ENCODE results near the gene TRMT10B.
A peak's percentile ranks its signal among the peaks of the same experiment; 100 is the strongest.
"Not testable (repeated sequence)": the region's sequence is repeated elsewhere in the genome, so short reads cannot be mapped to it uniquely, and the experiment has no call there.

TRMT10B gene

DNA sequence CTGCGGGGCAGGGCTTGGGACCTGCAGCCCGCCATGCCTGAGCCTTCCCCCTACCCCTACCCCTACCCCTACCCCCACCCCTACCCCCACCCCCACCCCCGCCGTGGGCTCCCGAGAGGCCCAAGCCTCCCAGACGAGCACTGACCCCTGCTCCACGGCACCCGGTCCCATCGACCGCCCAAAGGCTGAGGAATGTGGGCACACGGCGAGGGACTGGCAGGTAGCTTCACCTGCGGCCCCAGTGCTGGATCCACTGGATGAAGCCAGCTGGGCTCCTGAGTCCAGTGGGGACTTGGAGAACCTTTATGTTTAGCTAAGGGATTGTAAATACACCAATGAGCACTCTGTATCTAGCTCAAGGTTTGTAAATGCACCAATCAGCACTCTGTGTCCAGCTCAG lies 1.5 kb upstream of the TRMT10B start:
- not testable (repeated sequence) for DNase-seq

DNA sequence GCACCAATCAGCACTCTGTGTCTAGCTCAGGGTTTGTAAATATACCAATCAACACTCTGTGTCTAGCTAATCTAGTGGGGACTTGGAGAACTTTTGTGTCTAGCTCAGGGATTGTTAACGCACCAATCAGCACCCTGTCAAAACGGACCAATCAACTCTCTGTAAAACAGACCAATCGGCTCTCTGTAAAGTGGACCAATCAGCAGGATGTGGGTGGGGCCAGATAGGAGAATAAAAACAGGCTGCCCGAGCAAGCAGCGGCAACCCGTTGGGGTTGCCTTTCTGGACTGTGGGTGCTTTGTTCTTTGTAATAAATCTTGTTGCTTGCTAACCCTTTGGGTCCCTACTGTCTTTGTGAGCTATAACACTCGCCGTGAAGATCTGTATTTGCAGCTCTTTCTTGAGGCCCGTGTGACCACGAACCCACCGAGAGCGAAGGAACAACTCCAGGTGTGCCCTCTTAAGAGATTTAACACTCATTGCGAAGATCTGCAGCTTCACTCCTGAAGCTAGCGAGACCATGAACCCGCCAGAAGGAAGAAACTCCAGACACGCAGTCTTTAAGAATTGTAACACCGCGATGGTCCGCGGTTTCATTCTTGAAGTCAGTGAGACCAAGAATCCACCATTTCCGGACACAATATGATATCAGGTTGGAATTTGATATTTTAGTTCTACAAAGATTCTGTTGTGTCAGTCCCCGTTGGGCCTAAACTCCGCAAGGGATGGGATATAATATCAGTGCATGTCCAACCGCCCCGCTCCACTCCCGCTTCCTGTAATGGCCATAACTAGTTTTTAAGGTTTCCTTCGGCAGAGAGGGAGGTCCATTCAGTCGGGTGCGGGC lies 740 bp upstream of the TRMT10B start:
- peak in 1 of 2 experiments; percentile 25 for DNase-seq

DNA sequence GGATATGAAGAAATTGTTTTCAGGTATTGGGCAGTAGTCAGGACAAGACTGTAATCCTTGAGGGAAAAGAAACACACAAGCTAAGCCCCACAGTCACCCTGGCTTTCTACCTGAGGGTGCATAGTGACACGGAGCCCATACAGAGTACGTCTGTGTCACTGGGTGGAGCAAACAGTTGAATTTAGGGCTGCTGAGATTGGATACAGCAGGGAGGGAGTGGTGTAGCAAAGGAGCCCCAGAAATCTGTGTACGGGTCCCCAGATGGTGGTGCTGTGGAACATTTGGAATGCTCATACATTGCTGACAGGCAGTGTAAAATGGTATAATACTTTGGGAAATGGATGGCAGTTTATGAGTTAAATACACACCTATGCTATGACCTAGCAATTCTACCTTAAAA lies 5.1 kb downstream of the TRMT10B start:
- no peak for DNase-seq

DNA sequence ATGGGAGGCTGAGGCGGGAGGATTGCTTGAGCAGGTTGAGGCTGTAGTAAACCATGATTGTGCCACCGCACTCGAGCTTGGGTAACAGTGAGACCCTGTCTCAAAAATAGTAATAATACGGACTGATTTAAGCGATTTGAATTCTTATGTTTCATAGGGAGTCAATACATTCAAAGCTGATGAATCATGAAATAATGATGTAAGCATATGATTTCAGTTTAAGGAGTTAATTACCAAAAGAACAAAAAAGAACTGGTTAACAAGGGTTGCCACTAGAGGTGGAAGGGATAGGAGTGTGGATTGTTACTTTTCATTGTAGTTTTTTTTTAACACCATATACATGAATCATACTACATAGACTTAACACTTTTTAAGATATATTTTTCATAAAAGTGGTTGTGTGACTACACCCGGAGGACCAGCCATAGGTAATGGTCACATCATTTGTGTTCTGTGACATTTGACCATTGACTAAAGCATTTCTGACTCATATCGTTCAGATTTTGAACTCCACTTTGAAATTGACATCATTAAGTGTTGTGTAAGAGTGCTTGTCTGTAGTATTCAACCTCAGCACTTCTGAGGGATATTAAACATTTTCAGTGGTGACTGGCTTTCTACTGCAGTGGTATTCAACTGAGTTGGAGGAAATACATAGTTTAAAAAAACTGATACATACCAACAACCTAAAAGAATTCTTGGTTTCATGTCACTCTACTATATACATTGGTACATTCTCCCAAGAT lies 7.0 kb downstream of the TRMT10B start:
- no peak for DNase-seq

DNA sequence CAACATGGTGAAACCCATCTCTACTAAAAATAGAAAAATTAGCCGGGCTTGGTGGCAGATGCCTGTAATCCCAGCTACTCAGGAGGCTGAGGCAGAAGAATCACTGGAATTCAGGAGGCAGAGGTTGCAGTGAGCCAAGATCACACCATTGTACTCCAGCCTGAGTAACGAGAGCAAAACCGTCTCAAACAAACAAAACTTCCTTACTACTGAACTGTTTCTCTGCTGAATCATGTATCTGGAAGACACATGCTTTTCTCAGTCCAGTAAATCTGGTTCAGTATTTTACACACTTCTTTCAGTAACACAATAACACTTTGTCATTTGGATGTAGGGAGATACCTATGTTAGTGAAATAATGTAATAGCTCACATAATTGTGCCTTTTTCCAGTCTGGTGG lies 7.9 kb downstream of the TRMT10B start:
- DNase-seq, result no peak

DNA sequence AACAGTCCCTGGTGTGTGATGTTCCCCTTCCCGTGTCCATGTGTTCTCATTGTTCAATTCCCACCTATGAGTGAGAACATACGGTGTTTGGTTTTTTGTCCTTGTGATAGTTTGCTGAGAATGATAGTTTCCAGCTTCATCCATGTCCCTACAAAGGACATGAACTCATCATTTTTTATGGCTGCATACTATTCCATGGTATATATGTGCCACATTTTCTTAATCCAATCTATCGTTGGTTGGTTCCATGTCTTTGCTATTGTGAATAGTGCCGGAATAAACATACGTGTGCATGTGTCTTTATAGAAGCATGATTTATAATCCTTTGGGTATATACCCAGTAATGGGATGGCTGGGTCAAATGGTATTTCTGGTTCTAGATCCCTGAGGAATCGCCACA lies 11.7 kb downstream of the TRMT10B start:
- DNase-seq, result not testable (repeated sequence)

DNA sequence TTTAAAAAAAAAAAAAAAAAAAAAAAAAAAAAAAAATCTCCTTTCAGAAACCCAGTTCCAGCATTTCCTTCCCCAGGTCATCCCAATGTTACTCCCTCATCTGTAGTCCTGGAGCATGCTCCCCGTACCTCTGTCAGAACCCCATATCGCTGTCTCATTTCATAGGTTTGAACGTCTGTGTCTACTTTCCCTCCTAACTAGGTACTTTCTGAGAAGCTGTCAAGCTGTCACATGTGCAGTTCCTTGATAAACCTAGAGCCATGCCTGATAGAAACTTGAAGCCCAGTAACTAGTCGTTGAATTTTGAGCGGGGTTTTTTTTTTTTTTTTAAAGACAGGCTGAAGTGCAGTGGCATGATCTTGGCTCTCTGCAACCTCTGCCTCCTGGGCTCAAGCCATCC lies 15.7 kb downstream of the TRMT10B start:
- no peak for DNase-seq

DNA sequence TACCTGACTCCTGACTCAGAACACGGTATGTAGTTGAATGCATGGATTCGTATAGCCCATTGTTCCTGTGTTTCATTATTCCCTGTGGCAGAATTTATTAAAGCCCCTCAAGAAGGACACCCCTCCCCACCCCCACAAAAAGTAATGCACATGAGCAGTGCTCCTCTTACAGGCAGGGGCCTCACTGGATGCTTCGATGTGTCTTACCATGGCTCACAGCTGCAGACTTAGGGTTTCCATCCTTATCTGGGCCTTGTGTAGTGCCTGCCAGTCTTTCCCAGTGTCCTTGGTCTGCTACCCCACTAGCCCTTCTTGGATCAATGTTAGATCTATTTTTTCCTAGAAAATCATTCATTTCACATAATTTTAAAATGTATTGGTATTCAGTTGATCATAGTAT lies 16.4 kb downstream of the TRMT10B start:
- no peak for DNase-seq

DNA sequence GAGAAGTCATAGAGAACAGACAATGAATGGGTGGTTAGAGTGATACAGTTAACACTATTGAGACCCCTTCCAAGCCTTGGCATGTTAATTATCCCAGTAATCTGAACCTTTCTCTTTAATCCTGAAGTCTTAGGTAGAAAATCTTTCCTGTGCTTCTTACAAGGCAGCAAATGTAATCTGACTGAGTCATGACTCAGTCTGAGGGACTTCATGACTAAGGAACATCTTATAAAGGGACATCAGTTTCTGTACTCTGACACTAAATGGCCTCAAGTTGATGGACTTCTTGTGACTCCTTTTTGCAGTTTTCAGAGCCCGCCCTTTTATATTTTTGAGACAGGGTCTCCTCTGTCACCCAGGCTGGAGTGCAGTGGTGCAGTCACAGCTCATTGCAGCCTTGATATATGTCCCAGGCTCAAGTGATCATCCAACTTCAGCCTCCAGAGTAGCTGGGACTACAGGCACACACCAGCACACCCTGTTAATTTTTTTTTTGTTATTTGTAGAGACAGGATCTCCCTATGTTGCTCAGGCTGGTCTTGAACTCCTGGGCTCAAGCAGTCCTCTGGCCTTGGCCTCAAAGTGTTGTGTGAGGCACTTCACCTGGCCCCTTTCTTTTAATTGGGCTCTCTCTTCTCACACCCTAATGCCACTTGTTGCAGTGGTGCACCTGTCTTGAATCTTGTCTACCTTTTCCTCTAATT lies 21.8 kb downstream of the TRMT10B start:
- no peak for DNase-seq

DNA sequence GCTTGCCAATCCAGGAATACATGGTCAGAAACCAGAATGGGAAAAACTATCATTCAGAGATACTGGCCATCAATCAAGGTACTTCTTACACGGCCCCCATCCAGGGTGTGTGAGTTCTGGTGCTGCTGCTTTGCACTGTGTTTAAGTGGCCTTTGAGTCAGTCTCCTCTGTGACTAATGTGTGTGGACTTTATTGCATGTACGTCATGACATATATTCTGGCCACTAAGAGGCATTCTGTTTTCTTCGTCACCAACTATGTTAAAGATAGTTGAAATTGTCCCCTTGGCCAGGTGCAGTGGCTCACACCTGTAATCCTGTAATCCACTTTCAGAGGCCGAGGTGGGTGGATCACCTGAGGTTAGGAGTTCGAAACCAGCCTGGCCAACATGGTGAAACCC lies 22.7 kb downstream of the TRMT10B start:
- no peak for DNase-seq

DNA sequence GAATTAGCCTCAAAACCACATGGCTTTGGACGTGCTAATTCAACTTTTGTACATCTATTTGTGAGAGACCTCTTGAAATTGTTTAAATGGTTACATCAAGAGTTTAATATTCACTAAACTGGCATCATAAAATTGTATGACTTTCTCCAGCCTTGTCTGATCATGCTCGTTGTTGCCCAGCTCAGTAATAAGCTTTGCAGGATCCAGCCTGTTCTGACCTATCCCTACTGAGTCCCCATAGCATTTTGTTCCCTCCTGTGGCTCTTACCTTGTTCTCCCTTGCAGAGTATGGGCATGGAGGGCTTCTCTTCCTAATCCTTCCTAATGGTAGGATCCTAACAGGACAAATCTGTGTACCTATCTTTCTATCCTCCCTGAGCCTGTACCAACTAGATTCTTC lies 24.9 kb downstream of the TRMT10B start:
- no peak for DNase-seq

DNA sequence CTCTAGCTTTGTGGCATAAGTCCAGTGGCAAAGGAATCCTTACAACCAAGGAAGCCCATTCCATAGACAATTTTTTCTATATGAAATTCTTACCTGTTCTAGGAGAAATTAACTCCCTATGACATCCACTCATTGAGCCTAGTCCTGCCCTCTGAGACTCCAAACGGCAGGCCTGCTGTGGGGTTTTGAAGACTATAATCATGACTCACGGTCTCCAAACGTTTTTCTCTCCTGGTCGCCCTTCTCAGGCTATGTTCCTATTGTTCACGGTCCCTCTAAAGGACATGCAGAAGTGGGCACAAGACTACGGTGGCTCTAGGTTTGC lies 30.6 kb downstream of the TRMT10B start:
- no peak for DNase-seq

DNA sequence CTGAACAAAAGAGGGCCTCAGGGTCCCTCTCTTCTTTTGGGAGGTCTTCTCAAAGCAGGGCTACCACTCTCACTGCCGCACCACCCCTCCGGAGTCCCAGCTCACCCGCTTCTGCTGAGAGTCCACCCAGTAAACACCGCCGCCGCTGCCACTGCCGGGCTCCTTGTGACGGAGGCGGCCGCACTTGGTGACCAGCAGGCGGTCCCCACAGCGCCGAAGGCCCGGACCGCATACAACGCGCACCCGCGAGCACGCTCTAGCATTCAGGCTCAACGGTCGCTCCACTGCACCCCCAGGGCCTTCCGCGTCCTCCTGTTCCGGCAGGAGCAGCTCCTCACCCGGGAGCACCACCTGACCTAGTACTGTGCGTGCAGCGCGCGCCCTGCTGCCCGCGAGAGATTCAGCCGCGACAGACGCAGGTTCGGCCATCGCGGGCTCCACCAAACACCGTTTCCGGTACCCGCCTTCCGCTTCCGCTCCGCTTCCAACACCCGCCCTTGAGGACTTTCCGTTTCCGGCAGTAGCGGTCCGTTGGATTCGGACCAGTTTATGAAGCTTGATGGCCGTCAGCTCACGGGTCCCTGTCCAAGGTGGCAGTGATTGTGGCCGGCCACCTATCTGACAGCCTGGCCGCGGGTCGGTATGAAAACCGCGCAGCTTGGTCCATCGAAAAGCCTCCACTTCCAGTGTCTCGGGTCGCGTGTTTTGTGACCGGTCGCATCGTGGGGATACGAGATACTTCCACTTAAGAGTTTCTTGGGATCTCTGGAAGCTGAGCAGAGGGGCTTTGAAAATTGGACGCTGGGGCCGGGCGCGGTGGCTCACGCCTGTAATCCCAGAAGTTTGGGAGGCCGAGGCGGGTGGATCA lies 31.2 kb downstream of the TRMT10B start, which contains the start of gene EXOSC3:
EXOSC3 (minus strand) TSS at position 449 of the 868 bp plus-strand sequence; CDS start at position 429, 20 bp downstream.
- peak; percentile 89 to 91 for DNase-seq

DNA sequence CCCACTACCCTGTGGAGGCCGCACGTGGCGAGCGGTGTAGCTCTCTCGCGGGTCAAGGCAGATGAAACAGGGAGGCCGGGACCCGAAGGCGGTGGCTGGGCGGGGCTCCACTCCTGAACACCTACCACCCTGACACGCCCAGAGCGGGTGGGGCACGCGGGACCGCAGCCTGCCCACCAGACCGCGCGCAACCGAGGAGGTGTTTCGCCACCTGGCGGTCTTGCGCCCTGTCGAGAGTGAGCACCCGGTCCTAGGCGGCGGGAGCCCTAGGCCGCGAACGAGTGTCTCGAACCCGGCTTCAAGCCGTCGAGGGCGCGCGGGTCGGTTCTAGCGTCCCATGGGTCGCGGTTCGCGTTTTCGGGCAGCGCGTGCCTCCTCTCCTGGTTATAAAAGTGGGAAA lies 33.5 kb downstream of the TRMT10B start:
- DNase-seq, result no peak

DNA sequence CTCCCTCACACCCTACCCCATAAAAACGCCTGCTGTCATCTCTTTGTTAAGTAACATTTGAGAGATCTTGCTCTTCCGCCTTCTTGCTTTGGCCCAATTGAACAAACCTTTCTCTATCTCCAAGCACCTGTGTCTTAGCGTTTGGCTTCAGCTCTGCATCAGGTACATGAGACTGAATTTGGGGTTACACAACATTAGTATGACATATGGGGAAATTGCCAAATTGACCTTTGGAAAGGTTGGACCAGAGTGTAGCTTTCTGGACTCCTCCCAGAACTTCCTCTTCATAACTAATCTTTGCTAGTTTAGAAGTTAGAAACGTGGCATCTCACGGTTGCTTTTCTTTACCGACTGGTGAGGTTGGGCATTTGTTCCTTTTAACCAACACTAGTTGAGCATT lies 34.7 kb downstream of the TRMT10B start:
- DNase-seq, result no peak

DNA sequence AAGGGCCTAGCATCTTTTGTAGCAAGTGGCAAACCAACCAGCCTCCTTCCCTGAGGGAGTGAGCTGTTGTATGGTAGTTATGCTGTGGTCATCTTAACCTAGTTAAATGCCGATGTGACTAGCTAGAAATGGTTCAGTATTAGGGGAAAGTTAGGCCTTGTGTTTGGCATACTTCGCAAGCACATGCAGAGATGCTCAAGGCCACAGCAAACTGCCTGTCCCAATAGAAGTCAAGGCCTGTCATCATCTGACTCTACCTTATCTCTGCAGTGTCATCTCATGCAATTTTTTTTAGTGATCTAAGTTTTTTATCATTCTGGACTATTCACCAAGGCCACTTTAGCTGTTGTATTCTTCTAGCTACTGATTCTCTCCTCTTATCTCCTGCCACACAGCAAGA lies 36.5 kb downstream of the TRMT10B start:
- DNase-seq, result no peak

DNA sequence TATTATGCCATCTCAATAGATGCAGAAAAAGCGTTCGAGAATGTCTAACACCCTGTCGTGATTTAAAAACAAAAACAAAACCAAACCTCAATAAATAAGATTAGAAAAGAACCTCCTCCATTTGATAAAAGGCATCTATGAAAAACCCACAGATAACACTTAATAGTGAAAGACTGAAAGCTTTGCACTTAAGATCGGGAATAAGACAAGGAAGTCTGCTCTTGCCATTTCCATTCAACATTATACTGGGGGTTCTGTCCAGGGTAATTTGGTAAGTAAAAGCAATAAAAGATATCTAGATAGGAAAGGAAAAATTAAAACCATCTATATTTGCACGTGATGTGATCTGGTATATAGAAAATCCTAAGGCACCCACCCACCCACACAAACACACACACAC lies 38.5 kb downstream of the TRMT10B start:
- no peak for DNase-seq

DNA sequence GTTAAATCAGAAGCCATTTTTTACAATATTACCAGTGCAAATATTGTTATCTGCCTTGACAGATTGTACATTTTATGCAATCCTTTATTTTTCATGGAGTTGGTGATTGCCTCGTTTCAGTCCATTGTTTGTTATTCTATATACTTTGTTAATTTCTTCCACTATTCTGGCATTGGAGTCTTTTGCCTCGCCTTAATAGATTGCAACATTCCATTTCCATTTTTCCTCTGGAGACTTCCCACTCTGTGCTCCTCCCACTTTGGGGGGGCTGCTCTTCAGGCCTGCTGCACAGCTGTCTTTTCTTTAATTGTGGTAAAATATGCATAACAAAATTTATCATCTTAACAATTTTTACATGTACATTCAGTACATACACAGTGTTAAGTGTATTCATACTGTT lies 42.6 kb downstream of the TRMT10B start:
- DNase-seq, result no peak

DNA sequence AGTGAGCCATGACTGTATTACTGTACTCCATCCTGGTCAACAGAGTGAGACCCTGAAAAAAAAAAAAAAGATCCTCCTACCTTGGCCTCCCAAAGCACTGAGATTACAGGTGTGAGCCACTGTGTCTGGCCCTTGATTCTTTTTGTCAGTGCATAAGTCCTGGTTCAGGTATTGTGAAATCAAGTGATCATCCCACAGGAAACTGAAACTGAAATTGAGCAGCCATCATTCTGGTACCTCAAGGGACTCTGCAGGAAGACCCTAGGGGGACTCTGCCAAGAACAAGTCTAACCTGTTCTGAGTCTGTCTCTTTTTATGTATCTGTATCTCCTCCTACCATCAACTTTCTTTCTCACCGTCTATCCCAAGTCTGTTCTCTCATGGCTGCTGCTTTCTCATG lies 45.1 kb downstream of the TRMT10B start:
- no peak for DNase-seq

DNA sequence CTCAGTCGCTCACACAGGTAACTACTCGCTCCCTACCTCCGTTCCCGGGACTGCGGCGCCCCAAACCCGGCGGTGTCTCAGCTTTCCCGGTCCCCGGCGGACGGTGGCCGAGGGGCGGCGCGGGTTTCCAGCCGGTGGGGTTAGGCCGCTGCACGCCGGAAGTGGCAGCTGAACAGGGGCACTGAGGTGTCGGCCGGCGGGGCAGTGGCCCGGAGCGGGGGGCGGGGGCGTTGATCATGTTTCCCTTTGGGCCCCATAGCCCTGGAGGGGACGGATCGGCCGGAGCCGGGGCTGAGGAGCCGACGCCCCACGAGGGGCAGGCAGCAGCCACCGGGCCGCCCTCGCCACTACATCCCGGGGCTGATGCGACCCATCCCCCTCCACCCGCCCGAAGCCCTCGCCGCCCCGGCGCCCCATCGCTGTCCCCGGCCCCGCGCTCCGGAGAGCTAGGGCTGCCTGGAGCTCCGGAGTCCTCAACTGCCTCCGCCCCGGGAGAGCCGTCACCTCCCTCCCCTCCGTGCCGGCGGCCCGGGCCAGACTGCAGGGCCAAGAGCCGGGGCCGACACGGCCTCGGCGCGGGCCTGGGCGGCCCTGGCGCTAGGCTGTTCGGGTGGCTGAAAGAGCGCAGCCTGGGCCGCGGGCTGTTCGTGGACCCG lies 47.2 kb downstream of the TRMT10B start, which contains the start of gene DCAF10:
DCAF10 (plus strand) TSS at position 167 of the 656 bp plus-strand sequence; CDS start at position 237, 70 bp downstream.
- peak; percentile 92 to 94 for DNase-seq

DNA sequence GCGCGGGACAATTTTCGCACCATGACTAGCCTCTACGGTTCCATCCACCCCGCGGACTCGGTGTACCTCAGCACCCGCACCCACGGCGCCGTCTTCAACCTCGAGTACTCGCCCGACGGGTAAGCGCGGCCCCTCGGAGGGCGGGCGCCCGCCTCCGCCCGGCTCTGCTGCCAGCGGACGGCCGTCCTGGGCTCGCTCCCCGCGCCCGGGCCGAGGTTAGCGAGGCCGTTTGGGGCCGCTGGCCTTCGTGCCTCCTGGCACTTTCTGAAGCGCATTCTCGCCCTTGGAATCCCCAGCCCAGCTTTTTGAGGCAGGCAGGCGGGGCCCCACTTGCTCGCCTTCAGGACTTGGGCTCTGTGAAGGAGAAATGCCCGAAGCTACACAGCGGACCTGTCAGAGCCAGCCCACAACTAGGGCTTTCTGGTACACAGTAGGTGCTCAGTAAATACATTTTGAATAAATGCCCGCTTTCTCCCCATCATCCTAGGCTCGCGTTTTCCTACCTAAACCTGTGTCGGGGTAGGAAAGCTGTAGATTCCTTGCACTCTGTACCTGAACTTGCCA lies 47.8 kb downstream of the TRMT10B start:
- DNase-seq, result peak; percentile 32 to 50
